Measurements from ENCODE around the gene TOMM7. TPM values are rescaled to one million over a fixed set of nuclear protein-coding genes. Genes with fewer than 3 reads are reported as not detected.
A peak's percentile ranks its signal among the peaks of the same experiment; 100 is the strongest.

Gene TOMM7
- total RNA-seq, 1 experiment from 2014 or later: 325 TPM

- TF ChIP-seq, protein P1, sequence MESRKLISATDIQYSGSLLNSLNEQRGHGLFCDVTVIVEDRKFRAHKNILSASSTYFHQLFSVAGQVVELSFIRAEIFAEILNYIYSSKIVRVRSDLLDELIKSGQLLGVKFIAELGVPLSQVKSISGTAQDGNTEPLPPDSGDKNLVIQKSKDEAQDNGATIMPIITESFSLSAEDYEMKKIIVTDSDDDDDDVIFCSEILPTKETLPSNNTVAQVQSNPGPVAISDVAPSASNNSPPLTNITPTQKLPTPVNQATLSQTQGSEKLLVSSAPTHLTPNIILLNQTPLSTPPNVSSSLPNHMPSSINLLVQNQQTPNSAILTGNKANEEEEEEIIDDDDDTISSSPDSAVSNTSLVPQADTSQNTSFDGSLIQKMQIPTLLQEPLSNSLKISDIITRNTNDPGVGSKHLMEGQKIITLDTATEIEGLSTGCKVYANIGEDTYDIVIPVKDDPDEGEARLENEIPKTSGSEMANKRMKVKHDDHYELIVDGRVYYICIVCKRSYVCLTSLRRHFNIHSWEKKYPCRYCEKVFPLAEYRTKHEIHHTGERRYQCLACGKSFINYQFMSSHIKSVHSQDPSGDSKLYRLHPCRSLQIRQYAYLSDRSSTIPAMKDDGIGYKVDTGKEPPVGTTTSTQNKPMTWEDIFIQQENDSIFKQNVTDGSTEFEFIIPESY (IDR thresholded peaks at IDR 0.05; ENCODE audit: extremely low read depth, insufficient replicate concordance, low read length): no peak
- TF ChIP-seq YY1 (IDR thresholded peaks at IDR 0.05; ENCODE audit: extremely low read depth, insufficient replicate concordance, low read depth, low read length) (no peak), CBX3 (IDR thresholded peaks at IDR 0.05; ENCODE audit: low read depth) (no peak), POLR2AphosphoS5 (IDR thresholded peaks at IDR 0.05; ENCODE audit: low read depth, low read length) (peak; percentile 93), EGR1 (IDR thresholded peaks at IDR 0.05; ENCODE audit: low read depth) (peak; percentile 16; the same call in 1 of the 2 replicates), RAD21 (IDR thresholded peaks at IDR 0.05; ENCODE audit: low read depth) (no peak), EZH2 (IDR thresholded peaks at IDR 0.05) (no peak), FOSL1 (IDR thresholded peaks at IDR 0.05; ENCODE audit: low read depth) (no peak), ELF1 (IDR thresholded peaks at IDR 0.05; ENCODE audit: borderline replicate concordance, low read depth) (no peak), JUND (IDR thresholded peaks at IDR 0.05) (peak; percentile 19; the same call in 1 of the 2 replicates), SRF (IDR thresholded peaks at IDR 0.05; ENCODE audit: low read depth) (no peak), ZNF274 (IDR thresholded peaks at IDR 0.05; ENCODE audit: low read depth, low read length) (no peak), EZH2phosphoT487 (IDR thresholded peaks at IDR 0.05; ENCODE audit: borderline replicate concordance) (no peak)
- TF ChIP-seq, protein P2, sequence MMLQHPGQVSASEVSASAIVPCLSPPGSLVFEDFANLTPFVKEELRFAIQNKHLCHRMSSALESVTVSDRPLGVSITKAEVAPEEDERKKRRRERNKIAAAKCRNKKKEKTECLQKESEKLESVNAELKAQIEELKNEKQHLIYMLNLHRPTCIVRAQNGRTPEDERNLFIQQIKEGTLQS (IDR thresholded peaks at IDR 0.05): no peak
- TF ChIP-seq, protein P3, sequence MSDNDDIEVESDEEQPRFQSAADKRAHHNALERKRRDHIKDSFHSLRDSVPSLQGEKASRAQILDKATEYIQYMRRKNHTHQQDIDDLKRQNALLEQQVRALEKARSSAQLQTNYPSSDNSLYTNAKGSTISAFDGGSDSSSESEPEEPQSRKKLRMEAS (IDR thresholded peaks at IDR 0.05): peak; percentile 98
Measured at GRCh38 chr7:22854158-22855048, 31.8 kb upstream of the TOMM7 start (continued).
